BLaER1 (cell line): ENCODE data around the gene TMSB15C.
"Not testable (repeated sequence)": the region's sequence is repeated elsewhere in the genome, so short reads cannot be mapped to it uniquely, and the experiment has no call there.

Experiments
- H3K27ac ChIP-seq: shearing (Covaris generic); formaldehyde crosslinking; 2 replicates; pipeline ENCODE4 v1.8.1; 2022
- H3K27me3 ChIP-seq: shearing (Covaris generic); formaldehyde crosslinking; 2 replicates; pipeline ENCODE4 v1.8.1; 2022
- H3K36me3 ChIP-seq: shearing (Covaris generic); formaldehyde crosslinking; 2 replicates; pipeline ENCODE4 v1.8.1; 2022
- H3K4me1 ChIP-seq: shearing (Covaris generic); formaldehyde crosslinking; 2 replicates; pipeline ENCODE4 v1.8.1; 2022
- H3K4me2 ChIP-seq: shearing (Covaris generic); formaldehyde crosslinking; 2 replicates; pipeline ENCODE4 v1.8.1; 2022
- H3K4me3 ChIP-seq: shearing (Covaris generic); formaldehyde crosslinking; 2 replicates; pipeline ENCODE4 v1.8.1; 2022
- H3K9ac ChIP-seq: shearing (Covaris generic); formaldehyde crosslinking; 2 replicates; pipeline ENCODE4 v1.8.1; 2022
- H3K9me3 ChIP-seq: shearing (Covaris generic); formaldehyde crosslinking; 2 replicates; pipeline ENCODE4 v1.8.1; 2022
- H4K20me1 ChIP-seq: shearing (Covaris generic); formaldehyde crosslinking; 2 replicates; pipeline ENCODE4 v1.8.1; 2022
- Cebpa-rat ChIP-seq: shearing (Covaris generic); IDR thresholded peaks from 2 replicates; pipeline ENCODE4 v1.8.1; 2022

Gene TMSB15C

GRCh38 chrX:104105330-104106262 lies 29.6 kb upstream of the TMSB15C start:
- 0 out of 2 replicates have a peak overlapping the region, but pooled peaks have one; percentile 18 for H3K4me3 ChIP-seq
- no peaks in the 10 kb centered on the region for H4K20me1 ChIP-seq
- H3K4me1 ChIP-seq: peaks cover 24% of the 10 kb centered on the region
- no peaks in the 10 kb centered on the region for H3K27me3 ChIP-seq
- no peak overlapping the region for H3K27ac ChIP-seq
- no peak for TF ChIP-seq Cebpa-rat
- peak overlapping the region; percentile 73 for H3K4me2 ChIP-seq
- H3K36me3 ChIP-seq: no peaks in the 10 kb centered on the region
- no peak overlapping the region for H3K9ac ChIP-seq
- no peaks in the 10 kb centered on the region for H3K9me3 ChIP-seq

- H3K9me3 ChIP-seq: no peaks in the 10 kb centered on the region
- no peak overlapping the region for H3K4me2 ChIP-seq
- no peaks in the 10 kb centered on the region for H3K36me3 ChIP-seq
- no peak overlapping the region for H3K27ac ChIP-seq
- H4K20me1 ChIP-seq: no peaks in the 10 kb centered on the region
- H3K27me3 ChIP-seq: no peaks in the 10 kb centered on the region
- no peak for TF ChIP-seq Cebpa-rat
- no peak overlapping the region for H3K4me3 ChIP-seq
- peaks cover 21% of the 10 kb centered on the region for H3K4me1 ChIP-seq
- no peak overlapping the region for H3K9ac ChIP-seq
Observed at GRCh38 chrX:104104676-104105075, 28.6 kb upstream of the TMSB15C start.

- Histone ChIP-seq H3K27me3 (no peaks in the 10 kb centered on the region), H3K27ac (no peak overlapping the region), H3K36me3 (no peaks in the 10 kb centered on the region), H3K9me3 (no peaks in the 10 kb centered on the region), H3K9ac (no peak overlapping the region), H3K4me3 (no peak overlapping the region), H4K20me1 (no peaks in the 10 kb centered on the region), H3K4me2 (no peak overlapping the region), H3K4me1 (no peaks in the 10 kb centered on the region)
- no peak for TF ChIP-seq Cebpa-rat
Observed at GRCh38 chrX:104098919-104099318, 22.9 kb upstream of the TMSB15C start.

GRCh38 chrX:104098151-104098808 lies 22.2 kb upstream of the TMSB15C start:
- TF ChIP-seq Cebpa-rat: no peak
- H3K9me3 ChIP-seq: no peaks in the 10 kb centered on the region
- H3K9ac ChIP-seq: no peak overlapping the region
- no peak overlapping the region for H3K4me2 ChIP-seq
- H3K36me3 ChIP-seq: no peaks in the 10 kb centered on the region
- H3K27me3 ChIP-seq: no peaks in the 10 kb centered on the region
- H4K20me1 ChIP-seq: no peaks in the 10 kb centered on the region
- no peaks in the 10 kb centered on the region for H3K4me1 ChIP-seq
- no peak overlapping the region for H3K4me3 ChIP-seq
- no peak overlapping the region for H3K27ac ChIP-seq

GRCh38 chrX:104085919-104086318 lies 9.9 kb upstream of the TMSB15C start:
- H3K27ac ChIP-seq: no peak overlapping the region
- H3K9me3 ChIP-seq: no peaks in the 10 kb centered on the region
- no peaks in the 10 kb centered on the region for H3K36me3 ChIP-seq
- H3K9ac ChIP-seq: no peak overlapping the region
- H3K4me1 ChIP-seq: peaks cover 14% of the 10 kb centered on the region
- H3K4me3 ChIP-seq: no peak overlapping the region
- no peak for TF ChIP-seq Cebpa-rat
- H3K27me3 ChIP-seq: no peaks in the 10 kb centered on the region
- no peak overlapping the region for H3K4me2 ChIP-seq
- H4K20me1 ChIP-seq: no peaks in the 10 kb centered on the region

- no peak overlapping the region for H3K27ac ChIP-seq
Observed at GRCh38 chrX:104085477-104085876, 9.4 kb upstream of the TMSB15C start.

GRCh38 chrX:104084534-104085277 lies 8.7 kb upstream of the TMSB15C start:
- H3K36me3 ChIP-seq: no peaks in the 10 kb centered on the region
- H3K4me2 ChIP-seq: peak overlapping the region; percentile 31; the same call in 1 of the 2 replicates
- H3K27me3 ChIP-seq: no peaks in the 10 kb centered on the region
- no peak overlapping the region for H3K9ac ChIP-seq
- no peaks in the 10 kb centered on the region for H3K9me3 ChIP-seq
- no peaks in the 10 kb centered on the region for H4K20me1 ChIP-seq
- peak overlapping the region; percentile 12; the same call in 1 of the 2 replicates for H3K27ac ChIP-seq
- H3K4me1 ChIP-seq: peaks cover 14% of the 10 kb centered on the region
- H3K4me3 ChIP-seq: no peak overlapping the region
- TF ChIP-seq Cebpa-rat: no peak

More at GRCh38 chrX:104085477-104085876, 9.4 kb upstream of the TMSB15C start:
- Histone ChIP-seq H3K9ac (no peak overlapping the region), H3K9me3 (no peaks in the 10 kb centered on the region), H3K4me1 (peaks cover 14% of the 10 kb centered on the region), H4K20me1 (no peaks in the 10 kb centered on the region), H3K4me2 (peak overlapping the region; percentile 31; the same call in 1 of the 2 replicates), H3K36me3 (no peaks in the 10 kb centered on the region), H3K27me3 (no peaks in the 10 kb centered on the region), H3K4me3 (no peak overlapping the region)
- no peak for TF ChIP-seq Cebpa-rat

GRCh38 chrX:104084063-104084462 lies 8.0 kb upstream of the TMSB15C start:
- Histone ChIP-seq H3K36me3 (no peaks in the 10 kb centered on the region), H3K9ac (no peak overlapping the region), H3K4me3 (no peak overlapping the region), H3K4me2 (no peak overlapping the region), H3K4me1 (peaks cover 14% of the 10 kb centered on the region), H3K27me3 (no peaks in the 10 kb centered on the region), H3K9me3 (no peaks in the 10 kb centered on the region), H3K27ac (no peak overlapping the region), H4K20me1 (no peaks in the 10 kb centered on the region)
- TF ChIP-seq Cebpa-rat: no peak

- not testable (repeated sequence) for H3K27me3 ChIP-seq, H4K20me1 ChIP-seq, H3K4me1 ChIP-seq, H3K9ac ChIP-seq, H3K4me2 ChIP-seq, H3K4me3 ChIP-seq, H3K36me3 ChIP-seq, H3K9me3 ChIP-seq, H3K27ac ChIP-seq
Observed at GRCh38 chrX:104077854-104078253, 1.8 kb upstream of the TMSB15C start.

GRCh38 chrX:104062636-104063035 lies 13.4 kb downstream of the TMSB15C start:
- not testable (repeated sequence) for H3K27me3 ChIP-seq, H3K9ac ChIP-seq, H3K4me3 ChIP-seq, H3K27ac ChIP-seq, H3K9me3 ChIP-seq, H4K20me1 ChIP-seq, H3K4me1 ChIP-seq, H3K36me3 ChIP-seq, H3K4me2 ChIP-seq

GRCh38 chrX:104054956-104055355 lies 21.1 kb downstream of the TMSB15C start:
- H3K4me3 ChIP-seq, H3K4me1 ChIP-seq, H3K27ac ChIP-seq, H3K27me3 ChIP-seq, H3K4me2 ChIP-seq, H3K36me3 ChIP-seq, H3K9me3 ChIP-seq, H4K20me1 ChIP-seq, H3K9ac ChIP-seq: not testable (repeated sequence)
